Effector memory CD4-positive, alpha-beta T cell (primary cell): ENCODE data around the gene UBE2Q1.
A peak's percentile ranks its signal among the peaks of the same experiment; 100 is the strongest.

Source experiments
- DNase-seq, 3 donors: peaks; one replicate each; pipeline ENCODE4 v3.0.0-alpha.2; 2020
- H3K27ac ChIP-seq: 2 replicates; pipeline ENCODE4 v1.7.0; 2013; ENCODE audit warnings: mild to moderate bottlenecking, low read length, moderate library complexity; ENCODE audit not compliant: insufficient read depth, poor library complexity, severe bottlenecking
- H3K27me3 ChIP-seq: replicated peaks from 2 replicates; pipeline ENCODE4 v1.7.0; 2013; ENCODE audit warnings: mild to moderate bottlenecking, low read length; ENCODE audit not compliant: insufficient read depth, control insufficient read depth, poor library complexity, severe bottlenecking
- H3K36me3 ChIP-seq: 2 replicates; pipeline ENCODE4 v1.7.0; 2013; ENCODE audit warnings: mild to moderate bottlenecking, low read length, moderate library complexity; ENCODE audit not compliant: control insufficient read depth, insufficient read depth
- H3K4me1 ChIP-seq: 2 replicates; pipeline ENCODE4 v1.7.0; 2013; ENCODE audit warnings: low read length, mild to moderate bottlenecking; ENCODE audit not compliant: control insufficient read depth, insufficient read depth, poor library complexity, severe bottlenecking
- H3K4me3 ChIP-seq: 2 replicates; pipeline ENCODE4 v1.7.0; 2013; ENCODE audit warnings: low read length, low read depth, mild to moderate bottlenecking; ENCODE audit not compliant: insufficient read depth, poor library complexity, severe bottlenecking
- H3K9me3 ChIP-seq: 2 replicates; pipeline ENCODE4 v1.7.0; 2013; ENCODE audit warnings: mild to moderate bottlenecking, low read length, moderate library complexity; ENCODE audit not compliant: control insufficient read depth
- total RNA-seq, 3 donors: gene quantifications; one replicate each; lab custom pipeline; 2026; lab: John Stamatoyannopoulos, UW

Gene UBE2Q1
- 57.4 to 71.2 (median 70.3) reads per million in 3 donors for total RNA-seq

DNA sequence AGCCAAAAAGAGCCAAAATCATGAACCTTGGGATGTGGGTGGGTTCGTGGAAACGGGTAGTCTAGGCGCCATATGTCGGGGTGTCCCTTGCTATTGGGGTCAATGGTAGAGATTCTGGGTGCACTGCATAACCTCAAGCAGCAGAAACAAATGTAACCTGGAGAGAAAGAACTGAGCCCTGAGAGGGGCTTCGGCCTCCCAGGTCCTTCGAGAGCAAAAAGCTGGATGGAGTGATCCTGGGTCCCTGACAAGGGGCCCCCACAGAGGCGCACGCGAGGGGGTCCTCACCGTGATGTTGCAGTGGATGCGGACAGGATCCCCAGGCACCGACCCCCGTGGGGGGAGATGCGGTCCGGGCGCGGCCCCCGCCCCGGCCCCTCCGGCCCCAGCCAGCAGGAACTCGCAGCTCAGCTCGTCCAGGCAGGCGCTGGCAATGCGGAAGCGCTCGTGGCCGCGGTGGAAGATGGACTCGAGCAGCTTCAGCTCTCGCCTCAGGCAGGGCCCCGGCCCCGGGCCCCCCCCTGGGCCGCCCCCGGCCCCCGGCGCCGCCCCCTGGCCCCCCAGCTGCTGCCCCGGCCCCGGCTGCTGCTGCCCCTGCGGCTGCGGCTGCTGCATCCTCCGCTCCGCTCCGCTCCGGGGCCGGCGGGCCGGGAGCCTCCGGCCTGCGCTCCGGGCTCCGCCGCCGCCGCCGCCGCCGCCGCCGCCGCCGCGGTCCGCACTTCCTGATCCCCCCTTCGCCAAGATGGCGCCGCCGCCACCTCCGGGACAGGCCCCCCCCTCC is at the start of gene UBE2Q1:
TSS of gene UBE2Q1 (minus strand) at position 724 of the 781 bp plus-strand sequence. CDS start at position 615, 109 bp downstream.
- Histone ChIP-seq H3K9me3 (no peaks in the 10 kb centered on the region), H3K4me3 (peak within 1 kb of the TSS; percentile 75), H3K27me3 (no peaks in the 10 kb centered on the region), H3K27ac (peak within 1 kb of the TSS; percentile 69), H3K4me1 (peaks cover 14% of the 10 kb centered on the region), H3K36me3 (peaks cover 32% of the 10 kb centered on the region)
- DNase-seq = peak in 2 of 3 donors; percentile 23 to 37

- peak within 1 kb of the TSS; percentile 95 for H3K27ac ChIP-seq
- H3K4me1 ChIP-seq = peaks cover 40% of the 10 kb centered on the region
- H3K27me3 ChIP-seq = no peaks in the 10 kb centered on the region
- H3K36me3 ChIP-seq = peaks cover 7% of the 10 kb centered on the region
- peak within 1 kb of the TSS; percentile 75 for H3K4me3 ChIP-seq
- no peaks in the 10 kb centered on the region for H3K9me3 ChIP-seq
- DNase-seq = peak; percentile 85 to 90 (median 85)
These were observed 49.3 kb upstream of the UBE2Q1 start, which contains the start of gene ADAR for GRCh38 chr1:154607609-154608396. Gene ADAR, minus strand, starts transcription at chr1:154608186. Its CDS starts 180 bp downstream, at chr1:154608006.

DNA sequence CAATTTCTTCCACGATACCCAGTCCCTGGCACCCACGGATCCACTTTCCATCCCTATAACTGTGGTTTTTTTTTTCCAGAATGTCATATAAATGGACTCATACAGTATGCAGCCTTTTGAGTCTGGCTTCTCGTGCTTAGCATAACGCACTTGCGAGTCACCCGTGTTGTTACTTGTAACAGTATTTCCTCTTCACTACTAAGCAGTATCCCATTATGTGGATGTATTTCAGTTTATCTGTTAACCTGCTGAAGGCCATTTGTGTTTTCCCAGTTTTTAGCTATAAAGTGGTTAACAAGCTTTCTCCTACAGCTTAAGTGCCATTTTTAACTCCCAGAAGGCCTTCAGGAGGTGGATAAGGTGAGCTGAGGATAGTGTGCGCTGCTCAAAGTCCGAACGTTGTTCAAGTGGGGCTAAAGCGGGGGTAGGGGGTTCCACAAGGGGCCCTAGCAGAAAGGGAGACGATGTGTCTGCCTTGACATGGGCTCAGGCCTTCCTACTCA is 48.7 kb upstream of the UBE2Q1 start:
- Histone ChIP-seq H3K36me3 (peaks cover 13% of the 10 kb centered on the region), H3K4me1 (peaks cover 40% of the 10 kb centered on the region), H3K27ac (peak overlapping the region; percentile 95), H3K27me3 (no peaks in the 10 kb centered on the region), H3K9me3 (no peaks in the 10 kb centered on the region), H3K4me3 (peak overlapping the region; percentile 75)
- no peak for DNase-seq

DNA sequence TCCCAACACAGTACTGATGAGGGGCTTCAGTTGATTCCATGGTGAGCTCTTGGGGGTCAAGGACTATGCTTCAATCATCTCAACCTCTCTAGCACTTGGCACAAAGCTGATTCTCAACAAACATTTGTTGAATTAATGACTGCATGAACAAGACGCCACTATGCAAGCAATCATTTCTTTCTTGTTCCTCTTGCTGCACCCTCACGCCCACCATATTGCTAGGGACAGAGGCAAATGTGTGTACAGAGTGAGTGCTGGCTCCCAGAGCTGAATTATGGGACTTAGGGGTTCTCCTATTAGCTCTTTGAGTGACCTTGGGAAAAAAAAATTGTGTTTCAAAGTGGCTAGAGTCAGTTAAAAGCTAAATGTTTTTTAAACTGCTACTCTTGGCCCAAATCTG is 47.1 kb upstream of the UBE2Q1 start:
- Histone ChIP-seq H3K4me1 (peaks cover 40% of the 10 kb centered on the region), H3K9me3 (no peaks in the 10 kb centered on the region), H3K27me3 (no peaks in the 10 kb centered on the region), H3K27ac (peak overlapping the region; percentile 42), H3K4me3 (peak overlapping the region; percentile 11), H3K36me3 (peaks cover 29% of the 10 kb centered on the region)
- DNase-seq = no peak

- H3K36me3 ChIP-seq = peaks cover 47% of the 10 kb centered on the region
- H3K4me1 ChIP-seq = peaks cover 25% of the 10 kb centered on the region
- no peak overlapping the region for H3K4me3 ChIP-seq
- H3K27ac ChIP-seq = peak overlapping the region; percentile 6
- H3K27me3 ChIP-seq = no peaks in the 10 kb centered on the region
- no peaks in the 10 kb centered on the region for H3K9me3 ChIP-seq
- DNase-seq = no peak
These were observed 44.9 kb upstream of the UBE2Q1 start for GRCh38 chr1:154603317-154603716.

DNA sequence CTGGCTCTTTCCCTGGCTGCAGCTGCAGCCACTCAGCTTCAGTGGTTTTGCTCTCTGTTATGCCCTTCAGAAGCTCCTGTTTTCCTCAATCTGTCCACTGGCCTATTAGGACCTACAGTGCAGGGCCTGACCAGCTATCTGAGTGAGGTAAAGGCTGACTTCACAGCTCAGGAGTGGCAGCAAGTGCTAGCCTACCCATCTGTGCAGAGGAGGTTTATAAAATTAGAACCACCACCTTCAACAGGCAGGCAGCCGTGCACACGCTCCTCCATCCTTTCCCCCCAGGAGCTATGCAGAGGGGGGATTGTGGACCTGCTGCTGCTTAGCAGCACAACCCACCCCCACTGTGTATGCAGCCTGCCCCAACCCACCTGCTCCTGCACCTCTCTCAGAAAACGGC is 41.2 kb upstream of the UBE2Q1 start:
- Histone ChIP-seq H3K36me3 (peaks cover 78% of the 10 kb centered on the region), H3K9me3 (no peaks in the 10 kb centered on the region), H3K4me3 (no peak overlapping the region), H3K4me1 (no peaks in the 10 kb centered on the region), H3K27ac (no peak overlapping the region), H3K27me3 (no peaks in the 10 kb centered on the region)
- DNase-seq = no peak

GRCh38 chr1:154598871-154599635 is 40.6 kb upstream of the UBE2Q1 start:
- H3K4me3 ChIP-seq = no peak overlapping the region
- H3K4me1 ChIP-seq = no peaks in the 10 kb centered on the region
- no peak for DNase-seq
- H3K27me3 ChIP-seq = no peaks in the 10 kb centered on the region
- no peak overlapping the region for H3K27ac ChIP-seq
- no peaks in the 10 kb centered on the region for H3K9me3 ChIP-seq
- H3K36me3 ChIP-seq = peaks cover 84% of the 10 kb centered on the region

DNA sequence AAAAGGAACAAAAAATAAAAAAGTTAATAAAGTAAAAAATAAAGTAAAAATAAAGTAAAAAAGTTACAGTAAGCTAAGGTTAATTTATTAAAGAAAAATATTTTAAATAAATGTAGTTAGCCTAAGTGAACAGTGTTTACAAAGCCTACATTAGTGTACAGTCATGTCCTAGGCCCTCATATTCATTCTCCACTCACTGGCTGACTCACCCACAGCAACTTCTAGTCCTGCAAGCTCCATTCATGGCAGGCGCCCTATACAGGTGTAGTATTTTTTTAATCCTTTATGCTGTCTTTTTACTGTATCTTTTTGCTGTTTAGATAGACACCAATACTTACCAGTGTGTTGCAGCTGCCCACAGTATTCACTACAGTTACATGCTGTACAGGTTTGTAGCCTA is 37.2 kb upstream of the UBE2Q1 start:
- no peak for DNase-seq
- peaks cover 88% of the 10 kb centered on the region for H3K36me3 ChIP-seq
- no peaks in the 10 kb centered on the region for H3K9me3 ChIP-seq
- no peak overlapping the region for H3K27ac ChIP-seq
- H3K4me1 ChIP-seq = no peaks in the 10 kb centered on the region
- H3K4me3 ChIP-seq = no peak overlapping the region
- no peaks in the 10 kb centered on the region for H3K27me3 ChIP-seq

DNA sequence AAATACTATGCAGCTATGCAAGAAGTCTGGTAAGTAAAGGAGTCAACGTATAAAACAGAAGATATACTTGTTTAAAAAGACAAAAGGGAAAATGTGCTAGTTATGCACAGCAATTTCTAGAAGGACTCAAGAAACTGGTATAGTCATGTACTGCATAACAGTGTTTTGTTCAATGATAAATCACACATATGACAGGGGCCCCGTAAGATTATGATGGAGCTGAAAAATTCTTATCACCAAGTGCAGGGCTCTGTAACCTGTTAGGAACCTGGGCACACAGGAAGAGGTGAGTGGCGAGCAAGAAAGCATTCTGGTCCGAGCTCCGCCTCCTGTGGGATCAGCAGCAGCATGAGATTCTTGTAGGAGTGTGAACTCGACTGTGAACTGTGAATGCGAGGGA is 36.3 kb upstream of the UBE2Q1 start:
- Histone ChIP-seq H3K36me3 (peaks cover 92% of the 10 kb centered on the region), H3K4me3 (no peak overlapping the region), H3K27ac (no peak overlapping the region), H3K9me3 (no peaks in the 10 kb centered on the region), H3K27me3 (no peaks in the 10 kb centered on the region), H3K4me1 (no peaks in the 10 kb centered on the region)
- no peak for DNase-seq
